CD4-positive, alpha-beta T cell (primary cell): ENCODE data around the gene FBLN5. TPM values are rescaled to one million over a fixed set of nuclear protein-coding genes. Genes with fewer than 3 reads are reported as not detected.

Experiments used
- ATAC-seq: fragments of 200-7000 bp; cut with Tn5 transposase; one replicate; pipeline ENCODE4 v1.10.0; 2022; ENCODE audit warnings: mild to moderate bottlenecking; ENCODE audit not compliant: poor library complexity
- CTCF ChIA-PET: fragments of 350-600 bp; sonication (Branson Sonifier 250); formaldehyde crosslinking; loops from one replicate; lab custom pipeline; 2021; ENCODE audit warnings: antibody characterized with exemption, inconsistent platforms; lab: Charles Lee
- POLR2A ChIA-PET: fragments of 350-600 bp; sonication (Branson Sonifier 250); formaldehyde crosslinking; loops from one replicate; lab custom pipeline; 2021; ENCODE audit warnings: antibody characterized with exemption, inconsistent platforms; lab: Charles Lee
- DNase-seq, 14 experiments: peaks; one replicate each; pipeline ENCODE4 v3.0.0-alpha.2; 2013 to 2020; ENCODE audit warnings: mixed read lengths in 2 of 14
- H3K27ac ChIP-seq, 2 donors: one replicate each; pipeline versions ENCODE4 v1.5.1 to v1.7.0; 2013; ENCODE audit warnings: low read length in 2 of 2, low read depth in 1 of 2, mild to moderate bottlenecking in 1 of 2
- H3K27me3 ChIP-seq, 2 experiments: 1 replicate in 1 of 2; 2 replicates in 1 of 2; pipeline versions ENCODE4 v1.6.1 to v1.7.0; 2013; ENCODE audit warnings: low read length in 2 of 2, control low read depth in 1 of 2, mild to moderate bottlenecking in 1 of 2, moderate library complexity in 1 of 2; ENCODE audit not compliant: insufficient read depth in 2 of 2, control insufficient read depth in 1 of 2
- H3K36me3 ChIP-seq: one replicate; pipeline ENCODE4 v1.6.1; 2013; ENCODE audit warnings: low read length, control low read depth; ENCODE audit not compliant: insufficient read depth
- H3K4me1 ChIP-seq: one replicate; pipeline ENCODE4 v1.6.1; 2013; ENCODE audit warnings: low read length, control low read depth; ENCODE audit not compliant: insufficient read depth
- H3K4me3 ChIP-seq: one replicate; pipeline ENCODE4 v1.5.1; 2013; ENCODE audit warnings: mild to moderate bottlenecking, low read length, moderate library complexity
- H3K9me3 ChIP-seq, 2 experiments: 1 replicate in 1 of 2; 2 replicates in 1 of 2; pipeline versions ENCODE4 v1.6.1 to v1.7.0; 2013; ENCODE audit warnings: low read length in 2 of 2, mild to moderate bottlenecking in 2 of 2, control low read depth in 1 of 2, moderate library complexity in 1 of 2; ENCODE audit not compliant: control insufficient read depth in 1 of 2, insufficient read depth in 1 of 2
- H3K27ac Mint-ChIP-seq: one replicate; pipeline ENCODE4 v1.8.0; 2020; ENCODE audit warnings: mixed read lengths
- H3K27me3 Mint-ChIP-seq: one replicate; pipeline ENCODE4 v1.8.0; 2021; ENCODE audit warnings: mixed read lengths
- H3K36me3 Mint-ChIP-seq: one replicate; pipeline ENCODE4 v1.8.0; 2021; ENCODE audit warnings: low read depth, mixed read lengths
- H3K4me1 Mint-ChIP-seq: one replicate; pipeline ENCODE4 v1.8.0; 2021; ENCODE audit warnings: low read depth, mixed read lengths
- H3K4me3 Mint-ChIP-seq: one replicate; pipeline ENCODE4 v1.8.0; 2020; ENCODE audit warnings: mild to moderate bottlenecking, mixed read lengths
- H3K9me3 Mint-ChIP-seq: one replicate; pipeline ENCODE4 v1.8.0; 2020; ENCODE audit warnings: mixed read lengths
- CTCF ChIP-seq: fragments of 200-600 bp; IDR thresholded peaks from one replicate; pipeline ENCODE4 v1.8.0; 2022; ENCODE audit warnings: antibody characterized with exemption, mild to moderate bottlenecking
- intact Hi-C, 2 experiments: fragments of 100-400 bp; cut with DNase I in 1 of 2; cut with micrococcal nuclease in 1 of 2; formaldehyde crosslinking; loops; one replicate each; pipeline versions ENCODE4 v1.15.1 to v1.9.0; 2023 to 2025; cut with DNase I, micrococcal nuclease
- total RNA-seq, 174 experiments: library from RNA in 2 of 174; stranded (reverse) in 2 of 174; gene quantifications; one replicate each; pipeline ENCODE4 v1.2.3 and lab custom pipeline; 2021 to 2026

FBLN5 gene
- total RNA-seq, 2 experiments from 2014 or later = 1.2 to 1.5 TPM

GRCh38 chr14:91942946-91943345, 4.5 kb downstream of the FBLN5 start:
- Mint-ChIP-seq H3K36me3 (no peaks in the 10 kb centered on the region), H3K4me1 (peaks cover 9% of the 10 kb centered on the region), H3K27me3 (peaks cover 47% of the 10 kb centered on the region), H3K9me3 (no peaks in the 10 kb centered on the region), H3K27ac (no peak overlapping the region), H3K4me3 (no peak overlapping the region)
- CTCF ChIA-PET = no interaction called here
- Histone ChIP-seq H3K4me3 (no peak overlapping the region), H3K4me1 (peaks cover 10% of the 10 kb centered on the region), H3K36me3 (no peaks in the 10 kb centered on the region), H3K27me3 (peaks cover 22 to 23% of the 10 kb centered on the region in 2 experiments), H3K9me3 (no peaks in the 10 kb centered on the region), H3K27ac (no peak overlapping the region)
- no peak for DNase-seq
- intact Hi-C loops = no loop called here
- POLR2A ChIA-PET = no interaction called here
- TF ChIP-seq CTCF = no peak
- no peak for ATAC-seq

GRCh38 chr14:91942128-91942527, 5.4 kb downstream of the FBLN5 start:
- TF ChIP-seq CTCF = no peak
- ATAC-seq (no peak), DNase-seq (no peak)
- no peaks in the 10 kb centered on the region for H3K36me3 Mint-ChIP-seq
- H3K9me3 Mint-ChIP-seq = no peaks in the 10 kb centered on the region
- Histone ChIP-seq H3K27ac (no peak overlapping the region), H3K9me3 (no peaks in the 10 kb centered on the region), H3K4me1 (peaks cover 7% of the 10 kb centered on the region), H3K27me3 (peaks cover 19 to 21% of the 10 kb centered on the region in 2 experiments), H3K4me3 (no peak overlapping the region), H3K36me3 (no peaks in the 10 kb centered on the region)
- intact Hi-C loops = no loop called here
- H3K27me3 Mint-ChIP-seq = peaks cover 42% of the 10 kb centered on the region
- ChIA-PET POLR2A (no interaction called here), CTCF (no interaction called here)
- H3K27ac Mint-ChIP-seq = no peak overlapping the region
- H3K4me3 Mint-ChIP-seq = no peak overlapping the region
- H3K4me1 Mint-ChIP-seq = peaks cover 8% of the 10 kb centered on the region

GRCh38 chr14:91940209-91940608, 7.3 kb downstream of the FBLN5 start:
- TF ChIP-seq CTCF = no peak

More at GRCh38 chr14:91940209-91940608, 7.3 kb downstream of the FBLN5 start:
- Histone ChIP-seq H3K4me3 (no peak overlapping the region), H3K27ac (no peak overlapping the region), H3K9me3 (no peaks in the 10 kb centered on the region), H3K4me1 (no peaks in the 10 kb centered on the region), H3K36me3 (no peaks in the 10 kb centered on the region), H3K27me3 (peaks cover 2 to 7% of the 10 kb centered on the region in 2 experiments)
- Mint-ChIP-seq H3K27ac (no peak overlapping the region), H3K4me3 (no peak overlapping the region), H3K4me1 (no peaks in the 10 kb centered on the region), H3K9me3 (no peaks in the 10 kb centered on the region), H3K27me3 (peaks cover 23% of the 10 kb centered on the region), H3K36me3 (no peaks in the 10 kb centered on the region)
- CTCF ChIA-PET = no interaction called here
- POLR2A ChIA-PET = no interaction called here
- intact Hi-C loops = no loop called here
- ATAC-seq (no peak), DNase-seq (no peak)
